NCI-H1436 treated with DMSO at 0.1 percent for 48 hours (cell line): ENCODE measurements around the gene TTC23.
"Not testable (repeated sequence)": the region's sequence is repeated elsewhere in the genome, so short reads cannot be mapped to it uniquely, and the experiment has no call there.

Experiments used
- DNase-seq: peaks from one replicate; lab custom pipeline; 2025; lab: John Stamatoyannopoulos, UW

The TTC23 gene

DNA sequence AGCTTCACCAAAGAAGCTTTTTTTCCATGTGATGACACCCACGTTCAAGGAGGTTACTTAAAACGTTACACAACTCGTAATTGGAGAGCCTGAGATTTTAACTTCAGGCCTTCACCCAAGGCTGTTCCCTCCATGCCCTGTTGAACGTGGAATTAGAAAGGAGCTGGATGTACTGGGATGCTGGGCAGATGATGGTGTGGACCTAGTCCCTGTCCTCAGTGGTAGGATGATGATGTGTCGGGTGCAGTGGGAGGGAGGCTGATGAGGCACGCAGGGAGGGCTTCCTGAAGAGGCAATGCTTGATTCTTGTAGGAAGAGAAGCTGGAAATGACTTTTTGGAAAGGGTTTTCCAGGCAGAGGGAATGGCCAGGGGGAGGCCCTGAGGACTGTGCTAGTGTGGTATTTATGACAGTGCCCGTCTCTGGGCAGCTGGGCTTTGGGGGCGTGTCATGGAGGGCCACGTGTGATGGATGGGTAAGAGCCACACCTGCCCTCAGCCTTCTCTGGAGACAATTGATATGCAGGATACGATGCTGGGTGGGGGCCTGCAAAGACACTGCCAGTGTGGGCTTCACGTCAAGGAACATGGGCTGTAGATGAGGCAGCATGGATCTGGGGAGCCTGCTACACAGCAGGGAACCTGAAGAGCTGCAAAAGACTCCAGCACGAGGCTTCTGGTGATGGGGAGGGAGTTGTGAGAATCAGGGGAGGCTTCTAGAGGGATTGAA, 129.2 kb downstream of the TTC23 start:
- DNase-seq, result no peak

DNA sequence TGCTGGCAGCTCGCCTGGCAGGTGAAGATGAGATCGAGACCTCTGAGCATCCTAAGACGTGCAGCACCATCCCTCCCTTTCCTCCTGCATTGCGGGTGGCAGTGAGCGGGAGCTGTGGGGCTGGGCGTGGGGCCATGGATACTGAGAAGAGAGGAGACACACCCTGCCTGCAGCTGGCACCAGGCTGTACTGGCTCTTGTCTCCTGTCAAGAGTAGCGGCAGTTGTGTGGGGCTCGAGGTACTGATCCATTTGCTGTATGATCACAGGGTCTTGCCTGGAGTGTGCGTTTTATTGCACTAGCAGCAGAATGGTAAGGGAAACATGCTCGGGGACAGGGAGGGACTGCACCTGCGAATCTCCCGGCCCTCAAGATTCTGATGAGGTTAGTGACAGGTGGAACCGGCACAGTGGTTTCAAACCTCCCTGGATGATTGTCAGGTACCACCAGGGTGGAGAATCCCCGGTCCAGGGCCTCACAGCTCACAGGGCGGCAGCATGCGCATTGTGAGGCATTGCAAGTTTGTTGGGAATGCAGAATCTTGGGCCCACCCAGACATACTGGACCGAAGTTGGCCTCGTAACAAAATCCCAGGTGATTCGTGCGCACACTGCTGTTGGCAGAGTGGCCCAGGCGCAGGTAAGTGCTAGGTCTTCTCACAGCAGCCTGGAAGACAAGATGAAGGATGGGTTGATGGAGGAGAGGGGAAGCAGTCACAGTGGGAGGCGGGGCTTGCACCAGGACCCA, 130.4 kb downstream of the TTC23 start:
- no peak for DNase-seq

DNA sequence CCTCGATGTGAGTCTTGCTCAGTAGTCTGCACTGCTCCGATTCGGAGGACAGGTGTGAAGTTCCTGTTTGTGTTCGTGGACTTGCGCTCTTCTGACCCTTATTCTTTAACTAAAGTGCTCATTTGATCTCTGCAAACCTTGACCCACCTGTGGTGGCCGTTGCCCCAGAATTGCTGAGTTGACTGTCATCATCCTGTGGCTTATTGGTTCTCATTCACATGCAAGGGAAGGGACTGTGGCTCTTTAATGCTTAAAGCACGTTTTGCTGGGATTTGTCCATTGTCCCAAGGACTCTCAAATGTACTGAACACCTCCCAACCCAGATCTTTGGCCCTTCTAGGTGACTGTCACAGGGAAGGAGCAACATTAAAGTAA, 131.1 kb downstream of the TTC23 start:
- no peak for DNase-seq

- no peak for DNase-seq
Observed at GRCh38 chr15:99117563-99118257, 131.7 kb downstream of the TTC23 start.

- no peak for DNase-seq
Observed at GRCh38 chr15:99117111-99117510, 132.3 kb downstream of the TTC23 start.

- DNase-seq, result no peak
Observed at GRCh38 chr15:99115300-99116215, 133.8 kb downstream of the TTC23 start.

DNA sequence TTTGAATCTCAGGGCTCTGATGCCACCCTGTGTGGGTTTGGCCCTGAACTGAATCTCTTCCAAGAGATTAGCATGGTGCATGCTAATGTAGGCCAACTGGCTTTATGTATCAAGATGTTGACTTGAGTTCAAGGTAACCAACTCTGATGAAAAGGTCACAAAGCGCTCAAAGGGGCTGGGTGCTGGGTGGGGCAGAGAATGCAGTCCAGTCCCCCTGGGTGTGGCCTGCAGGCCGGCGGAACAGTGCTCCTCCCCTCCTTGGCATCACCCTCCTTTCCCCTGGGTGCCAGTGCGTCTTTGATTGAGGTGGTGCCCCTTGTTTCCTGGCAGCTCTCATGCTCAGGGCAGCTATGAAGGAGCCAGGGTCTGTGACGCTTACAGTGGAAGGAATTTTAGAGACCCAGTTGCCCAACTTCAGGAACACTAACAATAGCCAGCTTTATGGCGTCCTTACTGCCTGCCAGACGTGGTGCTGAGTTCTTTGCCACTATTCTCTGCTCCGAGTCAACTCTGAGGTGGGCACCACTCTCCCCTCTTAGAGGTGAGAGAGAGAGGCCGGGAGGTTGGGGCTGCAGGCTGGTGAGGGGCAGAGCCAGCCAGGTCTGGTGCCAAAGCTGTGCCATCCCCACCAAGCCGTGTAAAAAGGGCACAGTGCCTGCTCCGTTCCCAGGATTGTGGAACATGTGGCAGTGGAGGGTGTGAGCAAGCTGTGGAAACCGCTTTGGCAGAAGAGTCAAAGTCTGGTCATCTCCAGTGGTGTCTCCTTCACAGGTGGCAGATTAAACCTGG, 134.7 kb downstream of the TTC23 start:
- no peak for DNase-seq

GRCh38 chr15:99113547-99114271, 135.7 kb downstream of the TTC23 start:
- no peak for DNase-seq

DNA sequence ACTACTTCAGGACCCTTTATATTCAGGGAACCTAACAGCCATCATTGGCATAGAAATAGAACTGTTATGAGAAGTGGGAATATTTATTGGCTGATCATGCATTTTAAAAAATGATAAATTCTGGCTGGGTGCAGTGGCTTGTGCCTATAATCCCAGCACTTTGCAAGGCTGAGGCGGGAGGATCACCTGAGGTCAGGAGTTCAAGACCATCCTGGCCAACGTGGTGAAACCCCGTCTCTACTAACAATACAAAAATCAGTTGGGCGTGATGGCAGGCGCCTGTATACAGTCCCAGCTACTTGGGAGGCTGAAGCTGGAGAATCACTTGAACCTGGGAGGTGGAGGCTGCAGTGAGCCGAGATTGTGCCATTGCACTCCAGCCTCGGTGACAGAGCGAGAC, 137.7 kb downstream of the TTC23 start:
- DNase-seq, result not testable (repeated sequence)

DNA sequence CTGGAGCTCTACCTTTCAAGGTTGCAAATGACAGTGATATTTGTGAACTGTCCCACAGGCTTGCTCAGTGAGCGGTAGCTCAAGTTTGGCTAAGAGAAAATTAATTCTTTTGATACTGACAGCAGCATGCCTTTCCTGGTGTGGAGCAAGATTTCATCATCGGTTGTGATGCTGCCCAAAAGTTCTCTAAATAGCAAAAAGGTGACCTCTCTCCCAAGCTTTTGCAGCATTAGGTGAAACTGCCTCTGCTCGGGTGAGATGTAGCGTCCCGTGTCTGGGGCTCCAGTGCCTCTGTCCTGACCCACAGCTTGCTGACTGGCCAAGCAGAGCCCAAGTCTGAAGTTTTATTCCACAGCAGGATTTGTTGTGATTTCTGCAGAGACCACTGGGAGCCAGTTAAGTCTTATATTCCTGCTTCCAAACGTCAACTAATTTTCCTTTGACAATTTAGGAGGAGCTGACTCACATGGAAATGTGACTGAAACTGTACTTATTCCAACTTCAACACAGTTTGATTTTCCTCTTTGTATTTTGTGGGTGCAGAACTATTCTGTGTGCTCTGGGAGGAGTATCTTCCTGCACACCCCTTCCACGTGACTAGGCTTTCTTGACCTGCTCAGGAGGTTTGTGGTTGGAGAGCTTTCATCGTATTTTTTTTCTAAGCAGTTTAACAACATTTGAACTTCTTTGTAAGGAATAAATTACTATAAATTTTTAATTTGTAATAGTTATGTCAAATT, 138.6 kb downstream of the TTC23 start:
- no peak for DNase-seq

GRCh38 chr15:99110093-99110492, 139.3 kb downstream of the TTC23 start:
- no peak for DNase-seq

DNA sequence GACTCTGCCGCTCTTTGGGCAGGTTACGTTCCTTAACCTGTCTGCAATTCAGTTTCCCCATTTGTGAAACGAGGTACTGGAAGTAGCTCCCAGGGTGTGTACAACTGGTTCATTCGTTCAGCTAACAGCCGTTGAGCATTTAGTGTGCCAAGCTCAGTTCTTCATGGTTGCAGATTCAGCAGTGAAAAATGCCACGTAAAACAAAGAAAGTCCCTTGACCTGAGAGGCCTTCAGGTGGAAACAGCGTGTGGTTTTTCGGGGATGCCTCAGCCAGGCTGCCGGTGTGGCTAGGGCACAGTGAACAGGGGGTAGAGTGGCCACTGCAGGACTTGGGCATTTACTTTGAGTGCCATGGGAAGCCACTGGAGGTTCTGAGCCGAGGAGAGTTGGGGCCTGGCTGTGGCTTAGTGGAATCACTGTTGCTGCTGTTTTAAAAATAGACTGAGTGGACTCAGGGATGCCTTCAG, 139.8 kb downstream of the TTC23 start:
- DNase-seq, result no peak

- DNase-seq, result no peak
Observed at GRCh38 chr15:99108993-99109392, 140.4 kb downstream of the TTC23 start.

DNA sequence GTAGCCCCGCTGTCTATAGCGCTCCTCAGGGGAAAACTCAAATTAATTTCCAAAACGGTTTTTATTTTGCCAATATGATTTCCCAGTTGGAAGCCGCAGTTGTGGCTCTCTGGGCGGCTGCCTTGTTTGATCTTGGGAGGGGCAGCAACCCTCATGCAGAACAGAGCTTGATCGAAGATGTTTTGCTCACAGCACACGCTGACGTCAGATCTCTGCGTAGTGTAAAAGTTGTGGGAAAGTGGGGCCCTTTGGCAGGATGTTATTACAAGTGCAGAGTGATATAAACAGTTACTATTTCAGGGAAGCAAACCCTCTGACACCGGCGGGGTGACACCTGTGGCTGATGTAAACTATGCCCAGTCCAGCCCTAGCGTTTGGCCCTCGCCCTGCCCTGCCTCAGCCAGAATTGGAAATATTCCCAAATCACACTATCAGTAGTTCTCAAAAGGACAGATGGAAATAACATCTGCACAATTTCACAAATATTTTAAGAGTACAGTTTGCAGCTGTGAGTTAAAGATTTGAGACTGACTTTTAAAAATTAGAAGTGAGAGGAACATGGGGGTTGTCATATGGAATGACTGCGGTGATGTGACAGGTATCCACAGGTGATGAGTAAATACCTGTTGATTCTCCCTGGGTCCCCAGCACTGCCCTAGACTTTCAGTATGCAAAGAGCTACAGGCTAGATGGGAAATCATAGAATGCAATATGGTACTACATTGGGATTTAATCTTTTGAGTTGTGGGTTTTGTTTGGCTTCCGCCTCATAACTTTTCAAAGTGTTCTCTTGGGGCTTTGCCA, 142.8 kb downstream of the TTC23 start:
- no peak for DNase-seq

- no peak for DNase-seq
Observed at GRCh38 chr15:99105514-99106341, 143.7 kb downstream of the TTC23 start.

- no peak for DNase-seq
Observed at GRCh38 chr15:99104788-99105513, 144.4 kb downstream of the TTC23 start, which contains the start of gene SYNM. Gene SYNM, plus strand, starts transcription at chr15:99105080. Its CDS starts 120 bp downstream, at chr15:99105200.

DNA sequence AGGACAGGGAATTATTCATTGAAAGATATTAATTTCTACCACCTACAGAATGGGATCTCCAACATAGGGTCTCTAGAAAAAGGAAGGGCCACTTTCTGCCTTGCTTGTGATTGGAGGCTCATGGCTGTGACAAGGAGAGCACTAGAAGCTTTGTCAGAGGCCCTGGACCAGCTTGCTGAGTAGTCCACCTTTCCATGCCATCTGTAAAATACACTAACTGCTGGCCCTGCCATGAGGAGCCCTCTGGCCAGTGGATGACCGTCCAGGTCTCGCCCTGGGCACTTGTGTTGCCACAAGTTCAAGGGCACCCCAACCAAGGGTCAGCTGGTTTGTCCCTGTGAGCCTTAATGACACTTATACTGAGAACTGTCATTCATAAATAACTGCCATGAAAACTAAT, 146.1 kb downstream of the TTC23 start:
- DNase-seq, result no peak
